ENCODE data around the gene ELP1. TPM values are rescaled to one million over a fixed set of nuclear protein-coding genes. Genes with fewer than 3 reads are reported as not detected.

ELP1 gene
- total RNA-seq, 5 donors from 2014 or later (not counting 1 experiment from before 2014, with no cell fraction given), result 23.1 to 34.5 (median 25.0) TPM

GRCh38 chr9:108838017-108838416 lies 95.9 kb downstream of the ELP1 start:
- Mint-ChIP-seq H3K4me3 (no peak overlapping the region), H3K9me3 (peaks cover 0 to 2% (median 0%) of the 10 kb centered on the region in 3 donors), H3K36me3 (no peaks in the 10 kb centered on the region), H3K27me3 (peaks cover 1 to 3% of the 10 kb centered on the region in 2 donors), H3K27ac (no peak overlapping the region), H3K4me1 (peaks cover 13 to 16% (median 14%) of the 10 kb centered on the region in 3 donors)
- no peak overlapping the region for H3K4me3 ChIP-seq (ENCODE audit: control insufficient read depth in 1 of 2, extremely low read depth in 1 of 2, low read length in 1 of 2)
- no peaks in the 10 kb centered on the region for H3K9me3 ChIP-seq
- ChIA-PET POLR2A (interaction anchor here in 1 of 2 donors (0.8 kb wide), 1 partner anchor 405 kb away, joined by 3 read pairs; no protein-coding TSS in a partner anchor), CTCF (no interaction called here)
- ATAC-seq (replicated peaks in 1 of 4) (no peak), DNase-seq (no peak)
- H3K4me1 ChIP-seq (ENCODE audit: control insufficient read depth in 1 of 2, extremely low read depth in 1 of 2, insufficient read depth in 2 of 2, low read length in 2 of 2), result no peaks in the 10 kb centered on the region
- H3K27me3 ChIP-seq (replicated peaks in 1 of 2; ENCODE audit: control insufficient read depth in 2 of 2, extremely low read depth in 1 of 2, insufficient read depth in 2 of 2, low read length in 1 of 2), result peaks cover 0 to 2% of the 10 kb centered on the region in 2 experiments
- no peaks in the 10 kb centered on the region for H3K36me3 ChIP-seq (ENCODE audit: control insufficient read depth in 2 of 2, extremely low read depth in 1 of 2, insufficient read depth in 1 of 2, low read length in 1 of 2)
- no peak overlapping the region for H3K27ac ChIP-seq (ENCODE audit: low read length)
- no CpG with 5 or more reads among the region's 6 CpGs for WGBS (ENCODE audit: insufficient coverage)

GRCh38 chr9:108837530-108837929 lies 96.4 kb downstream of the ELP1 start:
- Histone ChIP-seq H3K4me1 (ENCODE audit: control insufficient read depth in 1 of 2, extremely low read depth in 1 of 2, insufficient read depth in 2 of 2, low read length in 2 of 2) (no peaks in the 10 kb centered on the region), H3K4me3 (ENCODE audit: control insufficient read depth in 1 of 2, extremely low read depth in 1 of 2, low read length in 1 of 2) (no peak overlapping the region), H3K36me3 (ENCODE audit: control insufficient read depth in 2 of 2, extremely low read depth in 1 of 2, insufficient read depth in 1 of 2, low read length in 1 of 2) (no peaks in the 10 kb centered on the region), H3K27ac (ENCODE audit: low read length) (no peak overlapping the region), H3K27me3 (replicated peaks in 1 of 2; ENCODE audit: control insufficient read depth in 2 of 2, extremely low read depth in 1 of 2, insufficient read depth in 2 of 2, low read length in 1 of 2) (peaks cover 0 to 2% of the 10 kb centered on the region in 2 experiments), H3K9me3 (no peaks in the 10 kb centered on the region)
- H3K36me3 Mint-ChIP-seq, result no peaks in the 10 kb centered on the region
- CTCF ChIA-PET, result no interaction called here
- no peak for DNase-seq
- no CpG with 5 or more reads among the region's 4 CpGs for WGBS (ENCODE audit: insufficient coverage)
- H3K4me3 Mint-ChIP-seq, result no peak overlapping the region
- peaks cover 0 to 2% (median 0%) of the 10 kb centered on the region in 3 donors for H3K9me3 Mint-ChIP-seq
- POLR2A ChIA-PET, result interaction anchor here in 1 of 2 donors (0.8 kb wide), 1 partner anchor 406 kb away, joined by 3 read pairs; no protein-coding TSS in a partner anchor
- no peak for ATAC-seq (replicated peaks in 1 of 4)
- H3K27me3 Mint-ChIP-seq, result peaks cover 3% of the 10 kb centered on the region in 2 donors
- H3K27ac Mint-ChIP-seq, result no peak overlapping the region
- H3K4me1 Mint-ChIP-seq, result peaks cover 9 to 11% (median 9%) of the 10 kb centered on the region in 3 donors

GRCh38 chr9:108836781-108837180 lies 97.1 kb downstream of the ELP1 start:
- Mint-ChIP-seq H3K36me3 (no peaks in the 10 kb centered on the region), H3K9me3 (peaks cover 0 to 2% (median 0%) of the 10 kb centered on the region in 3 donors), H3K4me1 (peaks cover 2 to 5% (median 5%) of the 10 kb centered on the region in 3 donors), H3K4me3 (no peak overlapping the region), H3K27me3 (peaks cover 3% of the 10 kb centered on the region in 2 donors), H3K27ac (no peak overlapping the region)
- CTCF ChIA-PET, result no interaction called here
- Histone ChIP-seq H3K27me3 (replicated peaks in 1 of 2; ENCODE audit: control insufficient read depth in 2 of 2, extremely low read depth in 1 of 2, insufficient read depth in 2 of 2, low read length in 1 of 2) (peaks cover 0 to 2% of the 10 kb centered on the region in 2 experiments), H3K4me3 (ENCODE audit: control insufficient read depth in 1 of 2, extremely low read depth in 1 of 2, low read length in 1 of 2) (no peak overlapping the region), H3K4me1 (ENCODE audit: control insufficient read depth in 1 of 2, extremely low read depth in 1 of 2, insufficient read depth in 2 of 2, low read length in 2 of 2) (no peaks in the 10 kb centered on the region), H3K9me3 (no peaks in the 10 kb centered on the region), H3K36me3 (ENCODE audit: control insufficient read depth in 2 of 2, extremely low read depth in 1 of 2, insufficient read depth in 1 of 2, low read length in 1 of 2) (no peaks in the 10 kb centered on the region), H3K27ac (ENCODE audit: low read length) (no peak overlapping the region)
- POLR2A ChIA-PET, result no interaction called here
- 65% methylated on average over 2 of the region's 5 CpGs for WGBS (ENCODE audit: insufficient coverage)
- DNase-seq, result no peak
- no peak for ATAC-seq (replicated peaks in 1 of 4)

- H3K4me1 Mint-ChIP-seq, result peaks cover 1 to 5% (median 2%) of the 10 kb centered on the region in 3 donors
- POLR2A ChIA-PET, result no interaction called here
- CTCF ChIA-PET, result no interaction called here
- Histone ChIP-seq H3K4me3 (ENCODE audit: control insufficient read depth in 1 of 2, extremely low read depth in 1 of 2, low read length in 1 of 2) (no peak overlapping the region), H3K9me3 (no peaks in the 10 kb centered on the region), H3K36me3 (ENCODE audit: control insufficient read depth in 2 of 2, extremely low read depth in 1 of 2, insufficient read depth in 1 of 2, low read length in 1 of 2) (no peaks in the 10 kb centered on the region), H3K27ac (ENCODE audit: low read length) (no peak overlapping the region), H3K27me3 (replicated peaks in 1 of 2; ENCODE audit: control insufficient read depth in 2 of 2, extremely low read depth in 1 of 2, insufficient read depth in 2 of 2, low read length in 1 of 2) (peaks cover 0 to 2% of the 10 kb centered on the region in 2 experiments), H3K4me1 (ENCODE audit: control insufficient read depth in 1 of 2, extremely low read depth in 1 of 2, insufficient read depth in 2 of 2, low read length in 2 of 2) (no peaks in the 10 kb centered on the region)
- ATAC-seq (replicated peaks in 1 of 4) (no peak), DNase-seq (no peak)
- peaks cover 3% of the 10 kb centered on the region in 2 donors for H3K27me3 Mint-ChIP-seq
- H3K36me3 Mint-ChIP-seq, result no peaks in the 10 kb centered on the region
- peaks cover 0 to 2% (median 0%) of the 10 kb centered on the region in 3 donors for H3K9me3 Mint-ChIP-seq
- no peak overlapping the region for H3K27ac Mint-ChIP-seq
- no peak overlapping the region for H3K4me3 Mint-ChIP-seq
- 80% methylated on average over 3 of the region's 9 CpGs for WGBS (ENCODE audit: insufficient coverage)
Observed at GRCh38 chr9:108836319-108836718, 97.6 kb downstream of the ELP1 start.

DNA sequence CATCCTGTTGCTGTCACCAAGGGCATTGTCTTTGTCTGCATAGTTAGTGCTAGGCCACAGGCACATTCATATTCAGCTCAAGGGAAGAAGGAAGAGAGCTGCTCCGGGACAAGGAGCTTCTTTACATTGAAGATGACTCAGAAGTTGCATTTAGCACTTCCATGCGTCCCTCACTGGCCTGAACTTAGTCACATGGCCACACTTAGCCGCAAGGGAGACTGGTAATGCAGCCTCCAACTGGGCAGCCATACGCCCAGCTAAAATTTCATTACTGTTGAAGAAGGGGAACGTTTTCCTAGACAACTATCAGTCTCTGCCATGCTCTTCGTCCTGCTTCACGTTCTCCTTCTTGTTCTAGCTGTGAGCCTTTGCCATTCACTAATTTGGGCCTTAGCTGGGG lies 98.1 kb downstream of the ELP1 start:
- ChIA-PET CTCF (no interaction called here), POLR2A (no interaction called here)
- H3K4me3 ChIP-seq (ENCODE audit: control insufficient read depth in 1 of 2, extremely low read depth in 1 of 2, low read length in 1 of 2), result no peak overlapping the region
- Mint-ChIP-seq H3K36me3 (no peaks in the 10 kb centered on the region), H3K27ac (no peak overlapping the region), H3K9me3 (peaks cover 0 to 2% (median 0%) of the 10 kb centered on the region in 3 donors), H3K4me1 (peaks cover 0 to 5% (median 2%) of the 10 kb centered on the region in 3 donors), H3K4me3 (no peak overlapping the region), H3K27me3 (peaks cover 3% of the 10 kb centered on the region in 2 donors)
- no peaks in the 10 kb centered on the region for H3K4me1 ChIP-seq (ENCODE audit: control insufficient read depth in 1 of 2, extremely low read depth in 1 of 2, insufficient read depth in 2 of 2, low read length in 2 of 2)
- H3K9me3 ChIP-seq, result no peaks in the 10 kb centered on the region
- H3K27ac ChIP-seq (ENCODE audit: low read length), result no peak overlapping the region
- ATAC-seq (replicated peaks in 1 of 4), result no peak
- no peaks in the 10 kb centered on the region for H3K36me3 ChIP-seq (ENCODE audit: control insufficient read depth in 2 of 2, extremely low read depth in 1 of 2, insufficient read depth in 1 of 2, low read length in 1 of 2)
- no peak for DNase-seq
- 84% methylated on average over 7 of the region's 7 CpGs for WGBS (ENCODE audit: insufficient coverage)
- H3K27me3 ChIP-seq (replicated peaks in 1 of 2; ENCODE audit: control insufficient read depth in 2 of 2, extremely low read depth in 1 of 2, insufficient read depth in 2 of 2, low read length in 1 of 2), result peaks cover 0 to 2% of the 10 kb centered on the region in 2 experiments

DNA sequence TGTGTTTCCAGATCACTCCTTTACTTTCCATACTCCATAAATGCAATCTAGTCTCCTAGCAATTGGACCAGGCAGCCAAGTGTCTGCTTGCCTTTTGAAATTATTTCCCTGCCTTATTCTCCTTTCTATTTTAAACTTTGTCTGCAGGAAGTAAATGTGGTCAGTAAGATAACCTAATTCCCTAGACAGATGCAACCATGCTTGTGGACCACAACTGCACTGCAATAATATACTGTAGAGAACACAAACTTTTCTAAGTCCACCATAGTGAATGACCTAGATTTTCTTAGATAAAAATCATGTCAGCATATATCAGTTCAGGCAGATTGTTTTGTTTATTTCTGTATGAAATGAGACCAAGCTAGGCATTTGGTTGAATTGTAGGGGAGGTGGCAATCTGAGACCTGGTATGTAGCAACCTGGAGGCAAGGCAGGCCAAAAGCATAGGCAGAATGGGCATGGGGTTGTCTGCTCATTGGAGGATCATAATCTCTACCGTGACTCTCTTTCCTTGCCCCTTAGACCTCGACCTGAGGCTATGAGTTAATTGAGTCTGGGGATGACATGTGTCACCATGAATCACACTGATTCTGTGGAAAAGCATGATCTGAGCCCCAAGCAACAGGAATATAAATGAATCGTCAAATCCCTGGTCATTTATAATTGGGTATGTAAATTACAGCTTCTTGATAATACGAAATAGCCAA lies 98.8 kb downstream of the ELP1 start:
- ATAC-seq (replicated peaks in 1 of 4), result no peak
- no CpG with 5 or more reads among the region's 4 CpGs for WGBS (ENCODE audit: insufficient coverage)
- Histone ChIP-seq H3K4me1 (ENCODE audit: control insufficient read depth in 1 of 2, extremely low read depth in 1 of 2, insufficient read depth in 2 of 2, low read length in 2 of 2) (no peaks in the 10 kb centered on the region), H3K27me3 (replicated peaks in 1 of 2; ENCODE audit: control insufficient read depth in 2 of 2, extremely low read depth in 1 of 2, insufficient read depth in 2 of 2, low read length in 1 of 2) (peaks cover 0 to 2% of the 10 kb centered on the region in 2 experiments), H3K27ac (ENCODE audit: low read length) (no peak overlapping the region), H3K36me3 (ENCODE audit: control insufficient read depth in 2 of 2, extremely low read depth in 1 of 2, insufficient read depth in 1 of 2, low read length in 1 of 2) (no peaks in the 10 kb centered on the region), H3K4me3 (ENCODE audit: control insufficient read depth in 1 of 2, extremely low read depth in 1 of 2, low read length in 1 of 2) (no peak overlapping the region), H3K9me3 (no peaks in the 10 kb centered on the region)
- Mint-ChIP-seq H3K4me1 (peaks cover 0 to 5% (median 2%) of the 10 kb centered on the region in 3 donors), H3K36me3 (no peaks in the 10 kb centered on the region), H3K9me3 (peaks cover 0 to 2% (median 0%) of the 10 kb centered on the region in 3 donors), H3K27me3 (peaks cover 3 to 6% of the 10 kb centered on the region in 2 donors), H3K27ac (no peak overlapping the region), H3K4me3 (no peak overlapping the region)
- ChIA-PET POLR2A (no interaction called here), CTCF (no interaction called here)
- no peak for DNase-seq

Measured in T-cell (primary cell).